Kidney epithelial cell (primary cell): Measurements from ENCODE around the gene TAB3. TPM values are rescaled to one million over a fixed set of nuclear protein-coding genes. Genes with fewer than 3 reads are reported as not detected.

Experiments
- DNase-seq: peaks from one replicate; pipeline ENCODE4 v3.0.0-alpha.2; 2010; ENCODE audit warnings: low read depth
- H3K27me3 ChIP-seq: 2 replicates; pipeline ENCODE4 v1.6.0; 2011; ENCODE audit warnings: low read length; ENCODE audit not compliant: control insufficient read depth, insufficient read depth
- H3K36me3 ChIP-seq: 2 replicates; pipeline ENCODE4 v1.5.1; 2011; ENCODE audit warnings: low read length; ENCODE audit not compliant: control insufficient read depth, insufficient read depth
- H3K4me3 ChIP-seq: 2 replicates; pipeline ENCODE4 v1.5.1; 2011; ENCODE audit warnings: low read depth, mild to moderate bottlenecking, control low read depth, low read length
- CTCF ChIP-seq: IDR thresholded peaks from 2 replicates; pipeline ENCODE4 v1.5.1; 2011; ENCODE audit warnings: mild to moderate bottlenecking, moderate library complexity, low read length, control low read depth, inconsistent platforms; ENCODE audit not compliant: insufficient read depth, poor library complexity, severe bottlenecking
- total RNA-seq: library from RNA; depleted of rRNA; stranded (reverse); fragments of >200 nt; gene quantifications from 2 replicates; pipeline ENCODE4 v1.2.3, GENCODE V29; 2015

Gene TAB3
- total RNA-seq, 1 donor from 2014 or later = 35.7 TPM

- TF ChIP-seq CTCF = no peak
- Histone ChIP-seq H3K27me3 (no peaks in the 10 kb centered on the region), H3K36me3 (no peaks in the 10 kb centered on the region), H3K4me3 (no peak overlapping the region)
- no peak for DNase-seq
Measured at GRCh38 chrX:30814978-30815377, 74.1 kb downstream of the TAB3 start.

- no peaks in the 10 kb centered on the region for H3K27me3 ChIP-seq
- TF ChIP-seq CTCF = no peak
- no peak overlapping the region for H3K4me3 ChIP-seq
- H3K36me3 ChIP-seq = no peaks in the 10 kb centered on the region
- DNase-seq = no peak
Measured at GRCh38 chrX:30812326-30812725, 76.7 kb downstream of the TAB3 start.

GRCh38 chrX:30806187-30806728 is 82.8 kb downstream of the TAB3 start:
- no peaks in the 10 kb centered on the region for H3K27me3 ChIP-seq
- H3K36me3 ChIP-seq = no peaks in the 10 kb centered on the region
- DNase-seq = no peak
- no peak overlapping the region for H3K4me3 ChIP-seq
- TF ChIP-seq CTCF = no peak

- no peak for DNase-seq
- TF ChIP-seq CTCF = no peak
- Histone ChIP-seq H3K36me3 (no peaks in the 10 kb centered on the region), H3K27me3 (no peaks in the 10 kb centered on the region), H3K4me3 (no peak overlapping the region)
Measured at GRCh38 chrX:30804462-30804861, 84.6 kb downstream of the TAB3 start.

GRCh38 chrX:30800901-30801300 is 88.2 kb downstream of the TAB3 start:
- Histone ChIP-seq H3K36me3 (no peaks in the 10 kb centered on the region), H3K4me3 (no peak overlapping the region), H3K27me3 (no peaks in the 10 kb centered on the region)
- no peak for DNase-seq
- TF ChIP-seq CTCF = no peak

GRCh38 chrX:30799327-30799726 is 89.7 kb downstream of the TAB3 start:
- Histone ChIP-seq H3K36me3 (no peaks in the 10 kb centered on the region), H3K27me3 (no peaks in the 10 kb centered on the region), H3K4me3 (no peak overlapping the region)
- DNase-seq = no peak
- no peak for TF ChIP-seq CTCF
